Upper lobe of left lung (tissue), 4 donors: ENCODE measurements around the gene WNT2.

Source experiments
- CTCF ChIP-seq, 6 experiments: fragments of 450-650 bp in 4 of 6; fragments of 200-600 bp in 2 of 6; sonication (generic) in 2 of 6; IDR thresholded peaks; one replicate each; pipeline ENCODE4 v1.5.1; 2016 to 2019; ENCODE audit warnings: antibody characterized with exemption in 6 of 6
- POLR2A ChIP-seq, 4 donors: fragments of 450-650 bp; IDR thresholded peaks; one replicate each; pipeline ENCODE4 v1.5.1; 2016 to 2017; ENCODE audit warnings: antibody characterized with exemption in 4 of 4, mild to moderate bottlenecking in 2 of 4

- TF ChIP-seq CTCF (IDR thresholded peaks at IDR 0.05) (no peak), POLR2A (IDR thresholded peaks at IDR 0.05) (no peak)
Observed at GRCh38 chr7:117273325-117273724, 49.5 kb downstream of the WNT2 start.
